ENCODE data around the gene TRABD2B.

The TRABD2B gene

DNA sequence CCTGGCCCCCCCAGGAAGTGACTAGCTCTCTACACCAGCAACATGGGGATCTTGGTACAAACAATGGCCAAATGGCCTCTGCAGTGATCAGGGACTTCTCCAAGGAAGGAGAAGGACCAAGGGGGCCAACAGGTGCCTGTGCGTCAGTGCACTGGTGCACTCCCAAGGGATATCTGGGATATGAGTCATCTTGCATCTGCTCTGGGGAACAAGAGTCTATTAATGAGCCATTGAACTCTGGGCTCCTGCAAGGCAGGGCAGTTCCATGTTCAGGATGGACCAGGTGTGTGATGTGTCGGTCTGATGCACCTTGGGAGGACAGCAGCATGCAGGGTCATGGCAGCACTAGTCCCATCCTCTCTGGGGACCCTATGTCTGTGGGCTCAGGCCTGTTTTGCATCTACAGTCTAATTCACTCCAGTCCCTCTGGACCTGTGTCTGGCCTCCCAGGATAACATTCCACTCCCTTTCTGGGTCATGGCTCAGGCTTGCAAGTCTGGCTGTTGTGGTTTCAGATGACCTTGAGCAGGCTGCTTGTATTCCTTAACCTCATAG lies 125.3 kb downstream of the TRABD2B start:
- no peak for DNase-seq

GRCh38 chr1:47870946-47871676 lies 126.1 kb downstream of the TRABD2B start:
- DNase-seq = no peak

DNA sequence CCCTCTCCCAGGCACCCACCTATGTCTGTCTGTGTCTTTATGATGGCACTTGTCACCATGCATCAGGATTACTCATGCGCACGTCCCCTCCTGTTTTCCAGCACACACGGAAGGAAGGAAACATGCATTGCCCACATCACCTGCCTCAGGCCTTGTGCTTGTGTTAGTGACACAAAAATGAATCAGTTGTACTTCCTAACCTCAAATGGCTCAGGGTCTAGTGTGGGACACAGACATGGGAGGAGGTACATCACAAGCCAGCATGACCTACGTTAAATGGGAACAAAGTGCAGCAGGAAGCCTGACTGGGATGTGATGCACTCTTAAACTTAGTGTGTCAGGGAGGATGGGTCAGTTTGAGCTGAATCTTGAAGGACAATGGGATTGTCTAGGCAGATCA lies 126.7 kb downstream of the TRABD2B start:
- no peak for DNase-seq

- no peak for DNase-seq
Measured at GRCh38 chr1:47868348-47868676, 128.9 kb downstream of the TRABD2B start.

DNA sequence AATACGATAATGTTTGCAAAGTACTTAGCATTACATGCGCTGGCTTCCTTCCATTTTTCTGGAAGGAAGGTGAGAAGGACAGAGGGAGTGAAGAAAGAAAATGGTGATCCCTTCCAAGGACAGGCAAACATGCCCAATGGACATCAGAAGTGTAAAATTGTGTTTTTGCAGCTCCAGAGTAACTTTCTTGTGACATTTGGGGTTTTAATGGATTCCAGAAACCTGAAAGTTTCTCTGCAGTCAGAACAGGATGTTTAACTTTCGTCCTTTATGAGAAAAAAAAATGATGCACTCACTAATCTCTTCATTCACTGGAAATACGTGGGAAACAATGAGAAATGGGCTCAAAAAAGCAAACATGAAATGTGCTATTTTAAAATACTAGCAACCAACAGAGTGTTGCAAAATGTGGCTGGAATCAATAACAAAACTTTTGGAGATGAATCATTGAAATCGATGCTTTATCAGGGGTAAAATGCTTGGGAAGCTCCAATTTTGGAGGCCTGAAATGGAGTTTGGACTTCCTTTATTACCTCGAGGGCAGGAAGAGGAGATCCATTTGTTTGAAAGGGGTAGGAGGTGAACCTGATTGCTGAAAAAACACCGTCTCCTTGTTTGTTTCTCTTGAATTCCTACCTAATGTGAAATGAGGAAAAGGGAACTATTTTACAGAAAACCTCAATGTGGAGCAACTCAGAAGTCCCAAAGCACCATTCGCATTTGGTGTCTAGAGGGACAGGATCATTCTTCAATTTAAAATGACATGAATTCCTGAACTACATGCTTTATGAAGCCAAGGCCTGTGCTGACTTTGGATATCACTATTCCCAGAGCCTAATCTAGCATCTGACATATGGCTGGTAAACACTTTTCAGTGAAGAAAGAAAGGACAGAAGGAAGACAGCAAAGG lies 129.5 kb downstream of the TRABD2B start:
- DNase-seq = no peak

- no peak for DNase-seq
Measured at GRCh38 chr1:47866601-47867437, 130.4 kb downstream of the TRABD2B start.

- DNase-seq = no peak
Measured at GRCh38 chr1:47865881-47866535, 131.2 kb downstream of the TRABD2B start.

- no peak for DNase-seq
Measured at GRCh38 chr1:47859092-47859743, 138.0 kb downstream of the TRABD2B start.

GRCh38 chr1:47856996-47857395 lies 140.2 kb downstream of the TRABD2B start:
- no peak for DNase-seq

GRCh38 chr1:47855230-47855629 lies 142.0 kb downstream of the TRABD2B start:
- DNase-seq = no peak

DNA sequence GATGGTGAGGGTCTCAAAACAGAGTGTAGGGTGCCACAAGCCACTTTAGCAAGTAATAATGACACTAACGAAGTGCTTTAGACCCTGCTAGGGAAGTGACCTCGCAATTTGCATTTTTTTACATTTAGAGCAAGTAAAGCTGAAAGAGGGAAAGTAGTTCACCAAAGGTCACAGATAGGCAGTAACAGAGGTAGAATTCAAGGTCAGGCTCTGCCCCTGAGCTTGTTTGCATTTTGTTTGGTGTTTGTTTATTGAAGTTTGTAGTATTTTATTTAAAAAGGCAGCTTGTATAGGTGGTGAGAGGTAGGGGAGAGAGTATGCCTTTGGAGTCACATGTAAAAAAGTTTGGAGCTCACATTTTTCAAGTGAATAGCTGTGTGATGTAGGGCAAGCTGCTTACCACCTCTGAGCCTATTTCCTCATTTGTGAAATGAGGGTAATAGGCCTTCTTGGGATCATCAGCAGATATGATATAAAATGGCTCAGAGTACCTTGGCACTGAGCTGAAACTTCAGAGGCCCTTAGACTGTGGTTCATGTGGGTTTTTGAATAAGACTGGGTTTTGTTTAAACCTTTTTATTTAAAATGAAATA lies 142.5 kb downstream of the TRABD2B start:
- no peak for DNase-seq

GRCh38 chr1:47853852-47854251 lies 143.3 kb downstream of the TRABD2B start:
- DNase-seq = no peak

- DNase-seq = no peak
Measured at GRCh38 chr1:47853059-47853458, 144.1 kb downstream of the TRABD2B start.

DNA sequence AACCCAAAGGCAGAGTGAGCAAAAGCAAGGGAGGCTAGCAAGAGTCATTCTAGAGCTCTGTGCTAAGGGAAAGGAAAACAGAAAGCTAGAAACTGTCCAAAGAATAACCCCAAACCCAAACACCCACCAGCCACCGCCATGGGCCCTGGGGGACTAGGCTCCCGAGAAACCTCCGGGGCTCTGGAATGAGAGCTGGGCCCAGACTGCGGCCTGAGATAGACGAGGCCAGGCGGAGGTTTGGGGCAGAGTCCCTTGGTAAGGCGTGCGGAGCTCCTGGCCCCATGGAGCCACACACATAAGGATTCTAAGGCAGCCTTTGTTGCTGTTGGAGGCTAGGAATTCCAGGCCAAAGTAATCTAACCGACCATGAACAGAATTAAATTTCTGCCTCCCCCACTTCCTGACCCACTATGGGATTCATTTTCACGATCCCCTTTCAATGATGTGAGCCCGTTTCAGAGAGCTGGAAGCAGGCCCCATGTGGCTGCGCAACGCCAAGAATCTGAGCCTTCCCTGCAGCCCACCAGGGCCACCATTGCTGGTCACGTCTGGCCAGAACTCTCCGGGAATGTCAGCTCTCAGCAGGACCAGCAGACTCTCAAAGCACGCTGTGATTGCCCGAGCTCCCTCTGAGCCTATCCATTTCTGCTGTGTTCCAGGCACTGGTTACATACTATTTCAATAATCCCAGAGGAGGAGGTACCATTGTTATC lies 145.0 kb downstream of the TRABD2B start:
- DNase-seq = no peak

GRCh38 chr1:47850451-47850850 lies 146.7 kb downstream of the TRABD2B start:
- no peak for DNase-seq

DNA sequence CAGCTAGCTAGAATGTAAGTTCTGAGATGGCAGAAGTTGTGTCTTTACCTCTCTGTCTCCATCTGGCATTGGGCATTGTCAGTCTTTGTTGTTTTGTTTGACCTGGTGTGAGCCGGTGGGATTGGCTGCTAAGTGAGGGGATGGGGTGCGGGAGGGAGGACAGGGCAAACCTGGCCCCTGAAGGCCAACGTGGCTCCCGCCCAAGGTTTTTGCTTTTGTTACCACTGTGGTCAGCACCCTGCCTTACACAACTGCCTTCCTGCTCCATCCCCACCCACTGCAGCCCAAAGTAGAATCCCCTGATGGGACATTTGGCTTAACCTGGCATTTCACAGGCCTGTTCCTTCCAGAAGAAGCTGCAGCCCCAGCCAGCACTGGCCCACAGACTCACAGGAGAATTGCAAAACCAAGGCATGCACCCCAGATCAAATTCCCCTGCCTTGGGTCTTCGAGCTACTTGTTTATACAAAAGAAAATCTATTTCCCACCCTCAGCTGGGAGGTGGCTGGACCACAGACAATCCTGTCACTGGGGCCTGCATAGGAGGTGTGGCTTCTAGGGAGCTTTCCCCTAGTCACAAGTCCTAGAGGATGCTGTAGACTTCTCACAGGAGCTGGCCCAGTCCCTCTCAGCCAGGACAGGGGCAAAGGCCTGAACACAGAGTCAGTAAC lies 147.5 kb downstream of the TRABD2B start:
- no peak for DNase-seq

- no peak for DNase-seq
Measured at GRCh38 chr1:47849005-47849521, 148.1 kb downstream of the TRABD2B start.

DNA sequence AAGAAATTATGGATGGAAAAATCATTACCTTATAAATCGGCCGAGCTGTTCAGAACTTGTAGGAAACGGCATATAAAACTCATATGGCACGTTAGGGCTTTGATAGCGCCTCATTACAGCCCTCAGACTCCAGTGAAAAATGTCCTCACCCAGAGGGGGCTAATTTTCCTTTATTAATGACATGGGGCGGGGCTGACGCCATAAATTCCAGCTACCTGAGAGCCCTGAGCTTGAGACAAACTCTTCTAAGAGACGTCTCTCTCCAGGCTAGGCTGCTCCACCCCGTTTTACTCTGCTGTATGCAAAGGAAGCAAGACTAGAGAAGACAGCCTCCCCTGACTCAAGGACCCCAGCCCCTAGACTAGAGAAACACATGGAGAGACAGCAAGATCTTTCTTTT lies 149.4 kb downstream of the TRABD2B start:
- no peak for DNase-seq

- no peak for DNase-seq
Measured at GRCh38 chr1:47844558-47844955, 152.6 kb downstream of the TRABD2B start.
